GM21529 (cell line): ENCODE results near the gene PGA5.

Experiments used
- ATAC-seq: cut with Tn5 transposase; IDR thresholded peaks from one replicate; pipeline ENCODE4 v1.9.1; 2021; ENCODE audit not compliant: unreplicated experiment

The PGA5 gene

DNA sequence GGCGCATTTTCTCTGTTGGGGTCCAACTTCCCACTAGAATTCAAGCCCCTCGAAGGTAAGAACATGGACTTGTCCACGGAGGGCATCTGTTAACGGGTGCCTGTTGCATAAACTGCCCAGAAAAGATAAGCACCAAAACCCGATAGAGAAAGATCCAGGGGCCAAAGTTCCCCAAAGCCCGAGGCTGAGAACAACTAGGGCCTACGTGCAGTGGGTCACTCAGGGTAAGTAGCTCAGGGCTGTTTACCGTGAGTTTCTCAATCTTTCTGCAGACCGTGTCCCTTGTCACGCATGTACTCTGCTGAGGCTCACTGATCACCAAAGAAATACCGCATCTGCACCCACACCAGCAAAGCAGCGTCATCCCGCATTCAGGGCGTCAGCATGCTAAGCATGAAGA, 24.4 kb downstream of the PGA5 start:
- ATAC-seq: no peak

DNA sequence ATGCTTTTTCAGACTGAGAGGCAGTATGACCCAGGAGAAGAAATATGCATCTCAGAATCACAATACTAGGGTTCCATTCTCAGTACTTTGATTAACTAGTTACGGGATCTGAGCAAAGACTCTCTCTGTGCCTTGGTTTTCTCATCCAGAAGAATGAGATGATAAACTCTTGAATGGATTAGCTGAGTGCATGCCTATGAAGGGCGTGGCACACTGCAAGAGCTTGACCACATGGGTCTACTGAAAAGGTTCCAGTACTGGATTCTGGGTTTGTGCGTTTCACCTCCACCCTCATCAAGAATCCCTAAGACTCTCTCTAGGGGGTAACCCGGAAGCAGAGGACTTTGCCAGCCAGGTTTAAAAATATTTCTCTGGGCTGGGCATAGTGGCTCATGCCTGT, 25.6 kb downstream of the PGA5 start:
- no peak for ATAC-seq

DNA sequence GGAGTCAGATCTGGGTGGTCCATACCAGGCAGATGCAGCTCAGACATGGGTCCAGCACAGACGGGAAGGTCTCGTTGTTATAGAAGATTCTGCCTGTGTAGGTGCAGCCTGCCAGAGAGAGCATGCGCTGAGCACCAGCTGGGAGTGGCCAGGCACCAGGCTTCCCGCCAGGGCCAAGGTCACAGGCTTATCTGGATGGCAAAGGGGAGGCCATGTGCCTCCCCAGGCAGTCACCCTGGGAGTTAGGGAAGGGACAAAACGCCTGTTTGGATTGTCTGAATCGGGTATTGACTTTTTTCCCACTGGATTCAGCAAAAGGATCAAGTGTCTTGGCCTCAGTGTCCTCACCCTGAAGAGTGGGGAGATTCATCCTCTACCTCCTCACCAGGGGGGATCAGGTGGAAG, 26.5 kb downstream of the PGA5 start:
- no peak for ATAC-seq

DNA sequence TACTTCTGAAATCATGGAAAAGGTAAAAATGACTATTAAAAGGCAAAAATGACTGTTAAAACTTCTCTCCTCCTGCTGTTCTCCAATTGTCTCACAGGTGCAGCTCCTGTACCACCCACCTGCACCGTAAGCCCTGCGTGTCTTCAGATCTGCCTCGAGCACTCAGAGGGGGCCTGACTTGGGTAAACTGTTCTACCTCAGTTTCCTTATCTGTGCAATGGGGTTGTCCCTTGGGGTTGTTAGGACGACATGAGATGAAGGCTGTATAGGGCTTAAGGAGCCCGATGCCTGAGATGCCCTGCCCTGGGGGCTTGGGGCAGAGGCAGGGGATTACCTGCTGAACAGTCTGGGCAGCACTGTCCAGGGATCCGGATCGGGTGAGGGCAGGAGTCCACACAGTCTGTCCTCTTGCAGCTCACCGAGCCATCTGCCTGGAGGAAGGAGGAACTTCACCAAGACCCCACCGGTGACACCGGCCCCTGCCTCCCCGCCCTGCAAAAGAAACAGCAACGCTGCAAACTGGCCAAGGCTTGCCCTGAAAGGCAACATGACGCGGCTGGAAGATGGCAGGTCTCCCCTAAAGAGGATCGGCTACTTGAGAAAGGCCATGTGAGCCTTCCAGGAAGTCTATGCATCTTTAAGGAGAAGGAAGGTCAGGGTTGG, 27.7 kb downstream of the PGA5 start:
- no peak for ATAC-seq

GRCh38 chr11:61270354-61271076, 29.5 kb downstream of the PGA5 start:
- ATAC-seq: no peak

DNA sequence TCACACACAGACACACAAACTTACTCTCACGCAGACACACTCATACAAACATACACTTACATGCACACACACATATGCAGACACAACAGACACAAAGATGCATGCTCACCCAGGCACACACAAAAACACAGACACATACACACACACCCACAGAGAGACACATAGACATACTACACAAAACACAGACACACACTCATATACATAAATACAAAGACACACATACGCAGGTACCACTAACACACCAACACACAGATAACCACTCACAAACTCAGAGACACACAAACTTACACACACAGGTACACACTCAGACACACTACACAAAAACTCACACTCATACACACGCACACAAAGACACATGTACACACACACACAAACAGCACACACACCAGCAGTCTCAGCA, 31.8 kb downstream of the PGA5 start:
- no peak for ATAC-seq

DNA sequence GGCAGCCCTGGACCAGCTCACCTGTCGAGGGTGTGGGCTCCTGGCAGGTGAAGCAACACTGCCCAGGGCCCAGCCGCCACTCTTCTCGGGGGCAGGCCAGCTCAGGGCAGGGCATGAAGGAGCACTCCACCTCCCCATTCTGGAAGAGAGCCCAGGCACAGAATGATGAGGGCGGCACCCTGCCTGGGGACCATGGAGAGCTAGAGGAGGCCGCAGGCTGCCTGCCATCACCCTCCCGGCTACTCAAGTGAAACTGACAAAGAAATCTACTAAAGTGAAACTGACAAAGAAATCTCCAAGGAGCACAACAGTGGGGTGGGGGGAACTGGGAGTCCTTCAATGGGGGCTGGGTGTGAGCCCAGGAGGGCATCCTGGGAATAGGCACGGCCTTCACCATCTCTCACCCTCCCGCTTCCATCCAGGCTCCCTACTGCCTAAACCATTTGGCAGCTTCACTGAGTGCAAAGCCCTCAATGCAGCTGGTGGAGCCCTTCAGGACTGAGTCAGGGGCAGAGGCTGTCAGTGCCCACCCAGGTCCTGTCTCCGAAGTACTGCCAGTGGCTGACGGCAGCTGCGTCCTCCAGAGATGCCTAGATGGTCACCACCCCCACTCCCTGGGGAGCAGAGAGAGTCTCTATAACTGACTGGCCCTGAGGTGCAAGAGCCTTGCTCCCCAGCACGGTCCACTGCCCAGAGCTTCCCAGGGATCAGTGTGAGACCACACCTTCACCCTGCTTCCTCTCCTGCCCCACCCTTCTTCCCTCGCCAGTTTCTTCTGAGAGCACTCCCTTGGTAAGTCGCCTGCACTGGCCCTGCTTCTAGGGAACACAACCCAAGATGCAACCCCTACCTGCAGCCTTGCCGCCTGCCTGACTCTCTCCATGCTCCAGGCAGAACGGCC, 32.5 kb downstream of the PGA5 start:
- no peak for ATAC-seq

GRCh38 chr11:61274084-61274483, 33.1 kb downstream of the PGA5 start:
- ATAC-seq: no peak

GRCh38 chr11:61275191-61275590, 34.2 kb downstream of the PGA5 start:
- ATAC-seq: no peak

DNA sequence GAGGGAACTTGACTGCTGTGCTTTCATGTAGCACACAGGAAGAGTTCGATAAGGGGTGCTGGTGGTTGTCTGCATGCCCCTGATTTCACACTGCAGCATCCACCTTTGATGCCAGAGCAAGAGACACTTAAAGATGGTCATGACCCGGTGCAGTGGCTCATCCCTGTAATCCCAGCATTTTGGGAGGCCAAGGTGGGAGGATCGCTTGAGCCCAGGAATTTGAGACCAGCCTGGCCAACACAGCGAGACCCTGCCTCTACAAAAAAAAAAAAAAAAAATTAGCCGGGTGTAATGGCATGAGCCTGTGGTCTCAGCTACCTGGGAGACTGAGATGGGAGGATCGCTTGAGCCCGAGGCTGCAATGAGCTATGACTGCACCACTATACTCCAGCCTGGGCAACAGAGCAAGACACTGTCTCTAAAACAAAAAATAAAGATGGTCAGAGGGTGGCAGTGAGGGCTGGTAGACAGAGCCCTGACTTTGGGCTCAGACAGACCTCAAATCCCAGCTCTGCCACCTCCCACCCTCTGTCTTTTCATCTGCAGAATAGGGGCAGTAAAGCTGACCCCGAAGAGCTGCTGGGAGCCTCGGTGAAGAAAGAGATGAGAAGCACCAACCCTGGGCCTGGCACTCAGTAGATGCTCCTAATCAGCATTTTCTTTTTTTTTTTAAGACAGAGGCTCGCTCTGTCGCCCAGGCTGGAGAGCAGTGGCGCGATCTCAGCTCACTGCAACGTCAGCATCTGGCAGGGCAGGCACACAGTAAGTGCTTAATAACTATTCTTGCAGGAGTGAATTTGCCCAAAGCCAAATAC, 36.4 kb downstream of the PGA5 start:
- ATAC-seq: no peak

GRCh38 chr11:61278001-61278470, 37.1 kb downstream of the PGA5 start:
- ATAC-seq: no peak

- no peak for ATAC-seq
Observed at GRCh38 chr11:61279934-61280659, 39.1 kb downstream of the PGA5 start.

DNA sequence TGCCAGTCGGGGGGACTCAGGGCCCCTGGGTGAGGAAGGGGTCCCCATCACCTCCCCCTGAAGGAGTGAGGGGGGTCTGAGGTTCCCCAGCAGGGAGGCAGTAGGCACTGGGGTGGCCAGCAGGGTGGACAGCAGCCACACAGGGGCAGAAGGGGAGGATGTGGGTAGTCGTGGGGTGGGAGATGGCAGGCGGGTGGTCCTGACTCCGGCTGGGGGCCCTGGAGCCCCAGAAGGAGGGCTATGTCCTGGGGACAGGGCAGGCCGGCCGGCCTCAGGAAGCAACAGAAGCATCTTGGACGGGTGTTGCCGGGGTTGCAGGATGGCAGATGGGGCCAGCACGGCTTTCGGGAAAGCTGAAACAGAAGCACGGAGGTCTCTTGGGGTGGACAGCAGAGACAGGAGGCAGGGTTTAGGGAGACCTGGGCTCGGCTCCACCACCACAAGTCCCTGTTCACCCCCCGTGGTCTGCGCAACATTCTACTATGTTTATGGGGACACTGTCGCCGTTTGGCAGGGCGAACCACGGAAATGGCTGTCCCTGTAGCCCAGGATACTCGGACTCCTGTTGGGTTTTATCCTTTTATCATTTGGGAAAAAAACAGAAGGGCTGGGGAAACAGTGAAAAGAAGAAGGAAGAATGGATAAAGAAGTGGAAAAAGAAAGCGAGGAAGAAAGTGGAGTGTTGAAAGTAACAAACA, 40.1 kb downstream of the PGA5 start:
- ATAC-seq: no peak

- no peak for ATAC-seq
Observed at GRCh38 chr11:61281581-61282250, 40.7 kb downstream of the PGA5 start.

- ATAC-seq: no peak
Observed at GRCh38 chr11:61283613-61284012, 42.6 kb downstream of the PGA5 start.

DNA sequence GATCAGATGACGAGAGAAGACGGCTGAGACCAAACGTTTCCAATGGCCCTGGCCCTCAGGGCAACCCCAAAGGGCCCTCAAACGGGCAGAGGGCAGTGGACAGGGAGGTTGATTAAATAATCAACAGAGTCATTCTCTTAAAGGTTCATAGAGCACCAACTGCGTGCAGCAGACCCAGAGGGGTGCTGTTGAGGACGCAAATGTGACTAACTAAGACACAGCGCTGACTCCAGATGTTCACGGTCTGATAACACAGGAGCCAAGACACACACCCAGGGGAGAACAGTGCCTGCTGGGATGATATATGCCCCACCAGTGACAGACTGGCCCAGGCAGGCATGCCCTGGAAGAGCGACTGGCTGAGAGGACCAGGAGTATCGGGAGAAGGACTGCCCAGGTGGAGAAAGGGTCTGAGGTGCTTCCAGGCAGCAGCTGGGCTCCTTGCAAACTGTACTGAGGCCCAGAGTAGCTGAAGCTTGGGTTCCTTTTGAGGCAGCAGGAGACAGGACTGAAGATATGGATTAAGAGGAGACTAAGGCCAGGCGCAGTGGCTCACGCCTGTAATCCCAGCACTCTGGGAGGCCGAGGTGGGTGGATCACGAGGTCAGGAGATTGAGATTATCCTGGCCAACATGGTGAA, 46.5 kb downstream of the PGA5 start:
- ATAC-seq: no peak

DNA sequence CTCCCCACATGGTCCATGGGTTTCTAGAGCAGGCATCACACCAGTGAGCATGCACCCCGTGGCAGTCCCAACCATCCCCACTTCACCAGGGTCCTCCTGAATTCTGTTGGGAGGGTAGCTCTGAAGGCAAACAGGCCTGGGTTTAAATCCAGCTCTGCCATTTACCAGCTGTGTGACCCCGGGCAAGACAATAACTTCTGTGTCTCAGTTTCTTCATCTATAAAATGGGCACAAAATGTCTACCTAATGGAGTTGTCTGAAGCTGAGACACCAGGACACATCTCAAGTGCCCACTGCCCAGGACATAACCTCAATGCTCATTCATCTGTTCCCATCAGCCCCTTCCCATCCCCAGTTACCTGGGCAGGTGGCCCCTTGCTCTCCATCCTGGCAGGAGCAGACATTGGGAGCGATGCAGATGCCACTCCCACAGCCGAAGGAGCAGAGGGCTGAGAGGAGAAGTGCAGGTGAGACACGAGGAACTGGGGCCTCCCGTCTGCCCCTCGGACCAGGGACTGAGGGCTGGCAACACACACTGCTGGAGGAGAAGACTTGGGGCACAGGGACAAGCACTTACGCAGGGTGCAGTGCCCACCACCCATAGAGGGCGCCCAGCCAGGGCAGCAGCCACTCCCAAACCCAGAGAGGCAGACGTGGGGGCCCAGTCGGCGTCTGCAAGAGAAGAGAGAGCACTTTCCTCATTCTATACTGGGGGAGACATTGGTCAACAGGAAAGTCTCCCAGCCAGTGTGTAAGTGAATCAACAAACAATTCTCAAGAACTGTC, 50.1 kb downstream of the PGA5 start:
- no peak for ATAC-seq

DNA sequence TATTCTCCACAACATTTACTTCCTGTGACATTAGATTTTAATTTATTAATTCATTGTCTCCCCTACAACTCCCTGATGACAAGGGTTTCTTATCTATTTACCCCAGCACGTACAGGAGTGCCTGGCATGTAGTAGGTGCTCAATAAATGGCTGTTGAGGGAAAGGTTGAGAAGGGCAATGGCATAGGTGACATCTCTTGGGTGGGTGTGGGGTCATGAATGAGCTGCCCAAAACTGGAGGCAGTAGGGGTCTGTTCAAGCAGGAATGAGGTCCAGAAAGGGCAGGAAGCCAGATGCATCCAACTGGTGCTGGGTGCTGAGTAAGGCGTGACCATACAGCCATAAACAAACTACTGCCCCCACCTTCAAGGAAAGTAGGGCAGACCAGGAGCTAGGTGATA, 51.4 kb downstream of the PGA5 start:
- ATAC-seq: no peak
